GM12878 (cell line): Measurements from ENCODE around the gene MORC3. TPM values are rescaled to one million over a fixed set of nuclear protein-coding genes. Genes with fewer than 3 reads are reported as not detected.
"Not testable (repeated sequence)": the region's sequence is repeated elsewhere in the genome, so short reads cannot be mapped to it uniquely, and the experiment has no call there.

Experiments used
- ATAC-seq: fragments of 200-7000 bp; cut with Tn5 transposase; 3 replicates; pipeline ENCODE4 v1.9.1; 2020; ENCODE audit warnings: mild to moderate bottlenecking, moderate library complexity
- BruUV-seq: library from RNA; stranded (reverse); fragments of 400-500 nt; replicated peaks from 2 replicates; lab custom pipeline; 2021; lab: Mats Ljungman, UMichigan
- CTCF ChIA-PET: fragments of 300-600 bp; sonication (Branson Sonifier 250); formaldehyde crosslinking; extraction: SDS; loops from one replicate; lab custom pipeline; 2021; ENCODE audit warnings: inconsistent platforms; lab: Yijun Ruan, JAX
- POLR2A ChIA-PET: fragments of 350-600 bp; formaldehyde crosslinking; extraction: SDS; loops from one replicate; lab custom pipeline; 2021; ENCODE audit warnings: inconsistent platforms; lab: Charles Lee
- RAD21 ChIA-PET: fragments of 300-600 bp; sonication (Branson Sonifier 250); formaldehyde crosslinking; loops from one replicate; lab custom pipeline; 2023; ENCODE audit warnings: antibody characterized with exemption; ENCODE audit not compliant: unreplicated experiment; lab: Charles Lee
- SMC1A ChIA-PET: fragments of 300-600 bp; sonication (Branson Sonifier 250); formaldehyde crosslinking; loops from one replicate; lab custom pipeline; 2023; ENCODE audit not compliant: unreplicated experiment, uncharacterized antibody; lab: Charles Lee
- DNase-seq: peaks from one replicate; pipeline ENCODE4 v3.0.0-alpha.2; 2011; ENCODE audit warnings: low read depth, low spot score
- FAIRE-seq: peaks from 3 replicates; lab custom pipeline; 2011; peaks lifted over from hg19 to GRCh38; lab: Jason Lieb, UNC
- H2AFZ ChIP-seq: 2 replicates; pipeline ENCODE4 v1.6.0; 2011; ENCODE audit warnings: low read depth, low read length, control low read depth; ENCODE audit not compliant: control insufficient read depth
- H3K27ac ChIP-seq: 2 replicates; pipeline ENCODE4 v1.5.1; 2011; ENCODE audit warnings: control low read depth; ENCODE audit not compliant: control insufficient read depth, insufficient read depth
- H3K27me3 ChIP-seq, 2 experiments: replicated peaks in 1 of 2; 2 replicates each; pipeline versions ENCODE4 v1.6.0 to v1.6.1; 2011; ENCODE audit warnings: low read length in 1 of 2; ENCODE audit not compliant: control insufficient read depth in 2 of 2, insufficient read depth in 2 of 2
- H3K36me3 ChIP-seq, 2 experiments: 2 replicates each; pipeline ENCODE4 v1.5.1; 2011; ENCODE audit warnings: low read length in 1 of 2; ENCODE audit not compliant: control insufficient read depth in 2 of 2, insufficient read depth in 2 of 2
- H3K4me1 ChIP-seq: 2 replicates; pipeline ENCODE4 v1.6.1; 2011; ENCODE audit warnings: mild to moderate bottlenecking, low read length, moderate library complexity, mixed read lengths; ENCODE audit not compliant: control insufficient read depth, insufficient read depth
- H3K4me2 ChIP-seq: 2 replicates; pipeline ENCODE4 v1.6.0; 2011; ENCODE audit warnings: control low read depth; ENCODE audit not compliant: control insufficient read depth, insufficient read depth
- H3K4me3 ChIP-seq: fragments of 200-600 bp; sonication (generic); 2 replicates; pipeline ENCODE4 v1.5.1; 2016
- H3K79me2 ChIP-seq: 2 replicates; pipeline ENCODE4 v1.6.0; 2011; ENCODE audit warnings: low read length; ENCODE audit not compliant: control insufficient read depth, insufficient read depth
- H3K9ac ChIP-seq: 2 replicates; pipeline ENCODE4 v1.8.0; 2011; ENCODE audit warnings: low read length, control low read depth, mixed read lengths; ENCODE audit not compliant: control insufficient read depth, insufficient read depth
- H3K9me3 ChIP-seq: replicated peaks from 3 replicates; pipeline ENCODE4 v1.5.1; 2011; ENCODE audit warnings: mild to moderate bottlenecking, low read length; ENCODE audit not compliant: control insufficient read depth, insufficient read depth
- H4K20me1 ChIP-seq: 2 replicates; pipeline ENCODE4 v1.6.0; 2011; ENCODE audit not compliant: control insufficient read depth, insufficient read depth
- BCL3 ChIP-seq: IDR thresholded peaks from 2 replicates; pipeline ENCODE4 v1.6.1; 2011; ENCODE audit warnings: borderline replicate concordance, low read depth, mild to moderate bottlenecking, moderate library complexity, low read length; ENCODE audit not compliant: insufficient read depth, poor library complexity, severe bottlenecking
- EED ChIP-seq: sonication (generic); IDR thresholded peaks from 2 replicates; pipeline ENCODE4 v1.6.1; 2016; ENCODE audit warnings: antibody characterized with exemption, low read depth
- IKZF2 ChIP-seq, 2 experiments: fragments of 450-650 bp; IDR thresholded peaks; 2 replicates each; pipeline ENCODE4 v1.6.1; 2017; ENCODE audit warnings: mild to moderate bottlenecking in 2 of 2, moderate library complexity in 2 of 2
- JUNB ChIP-seq: IDR thresholded peaks from 2 replicates; pipeline ENCODE4 v1.6.1; 2016; ENCODE audit warnings: antibody characterized with exemption, mild to moderate bottlenecking
- MEF2A ChIP-seq: IDR thresholded peaks from 2 replicates; pipeline ENCODE4 v1.6.1; 2011; ENCODE audit warnings: low read depth, mild to moderate bottlenecking, low read length, moderate library complexity; ENCODE audit not compliant: insufficient read depth
- PML ChIP-seq: IDR thresholded peaks from 2 replicates; pipeline ENCODE4 v1.6.1; 2012; ENCODE audit warnings: low read length, inconsistent platforms
- RB1 ChIP-seq: fragments of 450-650 bp; formaldehyde crosslinking; IDR thresholded peaks from 2 replicates; pipeline ENCODE4 v1.6.1; 2017; ENCODE audit warnings: mild to moderate bottlenecking, borderline replicate concordance
- RELA ChIP-seq: fragments of 450-650 bp; IDR thresholded peaks from 2 replicates; pipeline ENCODE4 v1.8.0; 2014; ENCODE audit warnings: borderline replicate concordance; ENCODE audit not compliant: partially characterized antibody
- RUNX3 ChIP-seq: IDR thresholded peaks from 2 replicates; pipeline ENCODE4 v1.6.1; 2012; ENCODE audit warnings: low read length, inconsistent platforms
- SIN3A ChIP-seq: IDR thresholded peaks from 2 replicates; pipeline ENCODE4 v1.6.1; 2012; ENCODE audit warnings: low read depth, low read length, improper control_type of control experiment
- WGBS: methylation state at CpG from one replicate; pipeline ENCODE4 v1.1.6; 2016; ENCODE audit warnings: low lambda C conversion rate; ENCODE audit not compliant: insufficient replicate concordance, insufficient coverage; ENCODE audit errors: missing lambda C conversion rate; 5-methylcytosine and 5-hydroxymethylcytosine counted together
- in situ Hi-C: fragments of 300-500 bp; cut with MboI; formaldehyde crosslinking; loops from 9 replicates; pipeline ENCODE4 v1.14.3; 2018; ENCODE audit warnings: mixed read lengths
- intact Hi-C: fragments of 100-400 bp; cut with micrococcal nuclease; formaldehyde crosslinking; loops from one replicate; pipeline ENCODE4 v1.14.2; 2022; ENCODE audit not compliant: unreplicated experiment
- polyA plus RNA-seq, 11 experiments: library from polyadenylated mRNA; depleted of rRNA in 4 of 11; unstranded in 6 of 11; stranded (reverse) in 5 of 11; fragments of >200 nt; fragmentation: Nextera tagmentation in 4 of 11; fragmentation: Illumina TruSeq in 1 of 11; extraction: Ambion mirVana in 4 of 11; extraction: Trizol in 1 of 11; gene quantifications; 1 replicate in 1 of 11; 2 replicates in 10 of 11; pipeline versions ENCODE4 v1.2.1 to v1.2.3, GENCODE V29; 2011 to 2016; ENCODE audit warnings: inconsistent platforms in 2 of 11, missing spikeins in 2 of 11, low read depth in 1 of 11
- total RNA-seq, 4 experiments: library from RNA; depleted of rRNA in 3 of 4; stranded (reverse); fragments of >200 nt in 3 of 4; fragmentation: Illumina TruSeq in 1 of 4; extraction: Trizol in 1 of 4; gene quantifications; 2 replicates each; pipeline versions ENCODE4 v1.2.1 to v1.2.3, GENCODE V29; 2013 to 2021
- TF ChIP-seq, protein P1 (sequence below): fragments of 450-650 bp; formaldehyde crosslinking; IDR thresholded peaks from 2 replicates; pipeline ENCODE4 v1.4.0; 2022; ENCODE audit warnings: mild to moderate bottlenecking, moderate library complexity
- TF ChIP-seq, protein P2 (sequence below): IDR thresholded peaks from 2 replicates; pipeline ENCODE4 v1.6.1; 2012; ENCODE audit warnings: low read depth, low read length, improper control_type of control experiment

Gene MORC3
- total and polyA plus RNA-seq, 10 of the 15 experiments (the other 5 are each of a cell fraction or from before 2014, with no cell fraction given) = 5.5 to 29.9 (median 16.3) TPM

DNA sequence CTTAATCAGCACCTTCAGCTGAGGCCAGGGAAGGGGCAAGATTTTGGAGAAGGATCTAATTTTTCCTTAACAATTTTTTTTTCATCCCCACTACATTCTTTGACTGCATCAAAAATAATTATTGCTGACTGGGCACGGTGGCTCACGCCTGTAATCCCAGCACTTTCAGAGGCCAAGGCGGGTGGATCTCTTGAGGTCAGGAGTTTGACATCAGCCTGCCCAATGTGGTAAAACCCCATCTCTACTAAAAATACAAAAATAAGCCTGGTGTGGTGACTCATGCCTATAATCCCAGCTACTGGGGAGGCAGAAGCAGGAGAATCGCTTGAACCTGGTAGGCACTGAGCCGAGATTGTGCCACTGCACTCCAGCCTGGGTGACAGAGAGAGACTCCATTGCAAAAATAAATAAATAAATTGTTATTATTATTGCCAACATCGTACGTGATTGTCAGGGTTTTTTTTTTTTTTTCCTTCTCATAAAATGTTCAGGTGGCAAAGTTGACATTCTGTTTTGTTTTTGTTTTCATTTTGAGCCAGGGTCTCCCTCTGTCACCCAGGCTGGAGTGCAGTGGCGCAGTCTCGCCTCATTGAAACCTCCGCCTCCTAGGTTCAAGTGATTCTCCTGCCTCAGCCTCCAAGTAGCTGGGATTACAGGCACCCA, 37.3 kb upstream of the MORC3 start:
- in situ Hi-C loops = no loop called here
- no peaks in the 10 kb centered on the region for H3K9me3 ChIP-seq
- TF ChIP-seq RB1 (no peak), IKZF2 (IDR thresholded peaks at IDR 0.05) (peak in 1 of 2 experiments; percentile 18; a peak in 1 of 4 replicates), RUNX3 (peak; percentile 43; the same call in 1 of the 2 replicates), EED (peak; percentile 40), PML (no peak), MEF2A (0 out of 2 replicates have a peak, but pooled peaks have one; percentile 25), BCL3 (no peak), RELA (no peak), JUNB (peak; percentile 13; the same call in 1 of the 2 replicates), SIN3A (no peak)
- TF ChIP-seq, protein P1, sequence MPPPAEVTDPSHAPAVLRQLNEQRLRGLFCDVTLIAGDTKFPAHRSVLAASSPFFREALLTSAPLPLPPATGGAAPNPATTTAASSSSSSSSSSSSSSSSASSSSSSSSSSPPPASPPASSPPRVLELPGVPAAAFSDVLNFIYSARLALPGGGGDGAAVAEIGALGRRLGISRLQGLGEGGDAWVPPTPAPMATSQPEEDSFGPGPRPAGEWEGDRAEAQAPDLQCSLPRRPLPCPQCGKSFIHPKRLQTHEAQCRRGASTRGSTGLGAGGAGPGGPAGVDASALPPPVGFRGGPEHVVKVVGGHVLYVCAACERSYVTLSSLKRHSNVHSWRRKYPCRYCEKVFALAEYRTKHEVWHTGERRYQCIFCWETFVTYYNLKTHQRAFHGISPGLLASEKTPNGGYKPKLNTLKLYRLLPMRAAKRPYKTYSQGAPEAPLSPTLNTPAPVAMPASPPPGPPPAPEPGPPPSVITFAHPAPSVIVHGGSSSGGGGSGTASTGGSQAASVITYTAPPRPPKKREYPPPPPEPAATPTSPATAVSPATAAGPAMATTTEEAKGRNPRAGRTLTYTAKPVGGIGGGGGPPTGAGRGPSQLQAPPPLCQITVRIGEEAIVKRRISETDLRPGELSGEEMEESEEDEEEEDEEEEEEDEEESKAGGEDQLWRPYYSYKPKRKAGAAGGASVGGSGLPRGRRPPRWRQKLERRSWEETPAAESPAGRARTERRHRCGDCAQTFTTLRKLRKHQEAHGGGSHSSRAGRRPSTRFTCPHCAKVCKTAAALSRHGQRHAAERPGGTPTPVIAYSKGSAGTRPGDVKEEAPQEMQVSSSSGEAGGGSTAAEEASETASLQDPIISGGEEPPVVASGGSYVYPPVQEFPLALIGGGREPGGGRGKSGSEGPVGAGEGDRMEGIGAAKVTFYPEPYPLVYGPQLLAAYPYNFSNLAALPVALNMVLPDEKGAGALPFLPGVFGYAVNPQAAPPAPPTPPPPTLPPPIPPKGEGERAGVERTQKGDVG = no peak
- TF ChIP-seq, protein P2, sequence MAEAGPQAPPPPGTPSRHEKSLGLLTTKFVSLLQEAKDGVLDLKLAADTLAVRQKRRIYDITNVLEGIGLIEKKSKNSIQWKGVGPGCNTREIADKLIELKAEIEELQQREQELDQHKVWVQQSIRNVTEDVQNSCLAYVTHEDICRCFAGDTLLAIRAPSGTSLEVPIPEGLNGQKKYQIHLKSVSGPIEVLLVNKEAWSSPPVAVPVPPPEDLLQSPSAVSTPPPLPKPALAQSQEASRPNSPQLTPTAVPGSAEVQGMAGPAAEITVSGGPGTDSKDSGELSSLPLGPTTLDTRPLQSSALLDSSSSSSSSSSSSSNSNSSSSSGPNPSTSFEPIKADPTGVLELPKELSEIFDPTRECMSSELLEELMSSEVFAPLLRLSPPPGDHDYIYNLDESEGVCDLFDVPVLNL = no peak
- TF ChIP-seq, all 136 proteins: peak for 5
- Histone ChIP-seq H3K36me3 (no peaks in the 10 kb centered on the region), H3K9ac (no peak overlapping the region), H3K79me2 (no peaks in the 10 kb centered on the region), H3K4me3 (no peak overlapping the region), H3K27ac (no peak overlapping the region), H2AFZ (no peak overlapping the region), H3K27me3 (no peaks in the 10 kb centered on the region), H3K4me2 (no peak overlapping the region; the same call in none of the 2 replicates), H4K20me1 (no peaks in the 10 kb centered on the region), H3K4me1 (peaks cover 11% of the 10 kb centered on the region)
- intact Hi-C loops = no loop called here
- ChIA-PET POLR2A (no interaction called here), SMC1A (no interaction called here), RAD21 (interaction anchor here (1.1 kb wide), 1 partner anchor 40 kb away, joined by 4 read pairs; no protein-coding TSS in a partner anchor), CTCF (interaction anchor here (1.5 kb wide), 1 partner anchor 27 kb away, joined by 4 read pairs; no protein-coding TSS in a partner anchor)
- BruUV-seq = no TSS peak
- ATAC-seq (peak; percentile 46), FAIRE-seq (no peak), DNase-seq (no peak)
- WGBS = 88% methylated on average over 10 of the region's 10 CpGs

DNA sequence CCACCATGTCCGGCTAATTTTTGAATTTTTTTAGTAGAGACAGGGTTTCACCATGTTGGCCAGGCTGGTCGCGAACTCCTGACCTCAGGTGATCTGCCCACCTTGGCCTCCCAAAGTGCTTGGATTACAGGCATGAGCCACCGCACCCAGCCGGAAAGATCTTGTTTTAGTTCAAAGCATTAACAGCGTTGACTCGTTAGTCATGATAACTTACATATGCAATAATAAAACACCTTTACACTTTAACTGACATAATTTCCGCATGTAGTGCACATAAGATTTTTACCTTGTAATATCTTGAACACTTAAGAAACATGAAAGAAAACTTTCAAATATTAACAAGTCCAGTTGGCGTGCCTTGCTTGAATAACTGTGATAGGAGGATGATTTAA, 36.8 kb upstream of the MORC3 start:
- H4K20me1 ChIP-seq, POLR2A ChIA-PET, DNase-seq, H3K79me2 ChIP-seq, H3K9ac ChIP-seq, H3K27me3 ChIP-seq, intact Hi-C loops, H3K4me2 ChIP-seq, ATAC-seq, H3K4me3 ChIP-seq, in situ Hi-C loops, FAIRE-seq, H2AFZ ChIP-seq, H3K9me3 ChIP-seq, H3K27ac ChIP-seq, H3K36me3 ChIP-seq, BruUV-seq: not testable (repeated sequence)
- RAD21 ChIA-PET = interaction anchor here (1.1 kb wide), 1 partner anchor 40 kb away, joined by 4 read pairs; no protein-coding TSS in a partner anchor
- peaks cover 12% of the 10 kb centered on the region for H3K4me1 ChIP-seq
- CTCF ChIA-PET = interaction anchor here (1.5 kb wide), 1 partner anchor 27 kb away, joined by 4 read pairs; no protein-coding TSS in a partner anchor
- WGBS = 98% methylated on average over 9 of the region's 9 CpGs
- SMC1A ChIA-PET = interaction anchor here (1.2 kb wide), 1 partner anchor 48 kb away, joined by 3 read pairs; no protein-coding TSS in a partner anchor
